Measurements from ENCODE around the gene TNNC2.
"Not testable (repeated sequence)": the region's sequence is repeated elsewhere in the genome, so short reads cannot be mapped to it uniquely, and the experiment has no call there.

Gene TNNC2

GRCh38 chr20:45848421-45848820, 21.3 kb upstream of the TNNC2 start:
- no peak for DNase-seq

DNA sequence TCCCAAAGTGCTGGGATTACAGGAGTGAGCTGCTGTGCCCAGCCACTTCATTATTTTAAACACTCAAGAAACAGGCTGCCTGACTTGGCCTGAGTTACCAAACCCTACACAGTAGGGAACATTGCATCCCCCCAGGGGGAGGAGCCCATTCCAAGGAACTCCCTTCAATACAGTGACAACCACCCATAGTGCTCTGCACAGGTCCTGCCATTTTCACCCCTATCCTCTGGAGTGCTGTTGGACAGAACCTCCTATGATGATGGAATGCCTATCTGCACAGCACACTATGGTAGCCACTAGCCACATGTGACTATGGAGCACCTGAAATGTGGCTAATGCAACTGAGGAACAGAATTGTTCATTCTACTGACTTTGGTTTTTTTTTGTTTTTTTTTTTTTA, 18.3 kb upstream of the TNNC2 start:
- DNase-seq: no peak

GRCh38 chr20:45843506-45843905, 16.4 kb upstream of the TNNC2 start:
- no peak for DNase-seq

DNA sequence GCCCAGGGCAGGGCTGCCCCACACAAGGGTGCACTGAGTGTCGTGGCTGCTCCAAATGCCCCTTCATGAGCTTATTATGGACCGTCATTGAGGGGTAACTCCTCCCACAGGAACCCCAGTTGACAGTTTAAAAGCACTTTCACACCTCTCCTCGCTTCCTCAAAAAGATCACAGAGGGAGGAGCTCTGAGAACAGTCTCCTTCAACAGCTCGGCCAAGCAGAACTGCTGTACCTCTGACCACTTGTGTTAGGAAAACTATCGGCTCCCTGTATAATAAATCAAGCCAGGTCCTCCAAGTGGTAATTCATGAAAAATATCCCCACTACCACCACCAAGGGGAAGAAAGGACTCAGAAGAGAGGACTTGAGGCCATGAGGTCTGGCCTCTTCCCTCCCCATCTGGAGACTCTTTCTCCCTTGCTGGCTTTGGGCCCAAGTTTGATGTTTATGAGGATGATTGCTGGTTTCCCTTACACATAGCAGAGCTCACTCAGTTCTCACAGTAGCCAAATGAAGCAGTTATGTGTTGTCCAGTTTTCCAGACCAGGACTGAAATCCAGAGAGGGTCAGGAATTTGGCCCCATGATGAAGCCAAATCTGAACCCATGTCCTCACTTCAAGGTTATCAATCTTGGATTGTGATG, 15.2 kb upstream of the TNNC2 start:
- DNase-seq: no peak

DNA sequence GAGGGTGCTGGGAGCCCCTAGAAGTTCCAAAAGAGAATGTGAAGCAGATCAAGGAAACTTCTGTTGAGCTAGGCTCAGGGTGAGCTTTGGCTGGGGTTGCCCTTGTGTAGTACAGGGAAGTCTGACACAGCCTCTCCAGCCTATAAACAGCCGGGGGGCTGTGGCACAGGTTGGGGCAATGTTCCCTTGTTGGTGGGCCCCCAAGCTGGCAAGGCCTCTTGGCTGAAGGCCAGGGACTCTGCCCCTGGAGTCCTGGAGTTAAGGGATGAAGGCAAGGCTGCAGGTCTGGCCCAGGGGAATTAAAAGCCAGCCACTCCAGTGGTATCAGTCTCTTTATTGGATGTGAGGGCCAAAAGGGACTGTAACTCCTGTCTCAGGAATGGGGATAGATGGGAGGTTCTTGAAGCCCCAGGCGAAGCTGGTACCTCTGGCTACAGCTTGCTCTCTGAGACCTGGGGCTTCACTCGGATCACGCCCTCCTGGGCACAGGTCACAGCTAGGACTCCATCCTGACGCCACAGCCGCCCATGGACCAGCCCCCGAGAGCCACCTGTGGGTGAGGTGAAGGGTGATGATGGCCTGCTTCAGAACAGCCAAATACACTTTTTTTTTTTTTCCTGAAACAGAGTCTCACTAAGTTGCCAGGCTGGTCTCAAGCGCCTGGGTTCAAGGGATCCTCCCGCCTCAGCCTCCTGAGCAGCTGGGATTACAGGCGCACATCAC, 14.5 kb upstream of the TNNC2 start:
- no peak for DNase-seq

GRCh38 chr20:45840700-45841198, 13.6 kb upstream of the TNNC2 start:
- no peak for DNase-seq

DNA sequence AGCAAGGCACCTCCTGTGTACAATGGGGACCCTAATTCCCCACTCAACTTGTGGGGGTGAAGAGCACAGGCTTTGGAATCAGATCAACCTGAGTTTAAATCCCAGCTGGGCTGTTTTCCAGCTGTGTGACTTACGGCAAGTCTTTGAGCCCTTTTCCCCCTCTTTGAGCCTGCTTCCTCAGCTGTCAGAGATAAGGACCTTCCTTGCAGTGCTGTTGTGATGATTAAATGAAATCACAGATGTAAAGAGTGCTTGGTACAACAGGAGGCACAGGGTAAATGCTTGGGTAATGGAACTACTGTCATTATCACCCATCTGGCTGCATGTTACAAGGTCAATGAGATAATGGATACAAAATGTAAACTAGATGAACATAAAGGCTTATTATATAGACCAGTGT, 9.7 kb upstream of the TNNC2 start:
- DNase-seq: no peak

DNA sequence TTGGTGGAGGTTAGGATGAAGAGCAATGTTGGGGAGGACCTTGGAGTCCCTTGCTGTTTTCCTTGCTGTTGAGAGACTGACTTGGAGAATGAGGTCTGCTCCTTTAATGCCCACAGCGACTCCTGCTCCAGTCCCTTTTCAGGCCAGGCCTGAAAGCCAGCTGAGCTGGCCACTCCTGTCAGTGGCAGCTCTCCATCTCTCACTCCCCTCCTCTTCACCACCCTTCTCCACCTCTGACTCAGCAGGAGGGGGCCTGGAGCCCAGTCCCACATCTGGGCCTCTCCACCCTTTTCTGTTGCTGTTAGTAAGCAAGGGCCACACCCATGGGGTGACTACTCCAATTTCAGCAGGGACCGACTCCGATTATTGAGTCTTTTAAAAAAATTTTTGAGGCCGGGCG, 8.7 kb upstream of the TNNC2 start:
- DNase-seq: no peak

DNA sequence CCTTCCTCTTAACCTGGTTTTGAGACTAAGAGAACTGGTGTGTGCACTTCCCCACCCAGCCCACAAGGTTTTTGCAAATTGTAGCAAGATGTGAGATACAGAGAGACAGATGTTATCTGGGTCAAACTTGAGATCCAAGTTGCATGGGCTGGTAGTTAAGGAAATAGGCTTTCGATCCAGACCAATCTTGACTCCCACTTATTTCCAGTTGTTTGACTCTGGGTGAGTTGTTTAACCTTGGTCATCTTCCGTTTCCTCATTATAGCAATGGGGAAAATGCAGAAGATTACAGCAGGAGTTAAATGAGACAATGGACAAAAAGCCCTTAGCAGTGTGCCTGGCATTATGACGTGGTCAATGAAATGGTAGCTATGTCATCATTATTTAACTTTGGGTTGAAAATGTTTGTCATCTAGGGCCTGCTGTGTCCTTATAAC, 8.2 kb upstream of the TNNC2 start:
- no peak for DNase-seq

DNA sequence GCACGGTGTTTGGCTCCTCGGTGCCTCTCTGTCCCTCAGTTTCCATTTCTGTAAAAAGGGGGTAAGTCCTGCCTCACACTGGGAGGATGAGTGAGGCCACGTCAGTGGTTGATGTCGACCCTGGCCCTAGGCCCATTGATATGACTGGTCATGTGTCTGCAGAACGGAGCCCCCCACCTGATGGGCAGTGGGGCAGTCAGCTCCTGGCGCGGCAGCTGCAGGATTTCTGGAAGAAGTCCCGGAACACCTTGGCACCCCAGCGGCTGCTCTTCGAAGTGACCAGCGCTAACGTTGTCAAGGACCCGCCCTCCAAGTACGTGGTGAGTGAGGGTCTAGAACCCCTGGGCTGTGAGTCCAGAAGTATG, 7.7 kb upstream of the TNNC2 start:
- no peak for DNase-seq

DNA sequence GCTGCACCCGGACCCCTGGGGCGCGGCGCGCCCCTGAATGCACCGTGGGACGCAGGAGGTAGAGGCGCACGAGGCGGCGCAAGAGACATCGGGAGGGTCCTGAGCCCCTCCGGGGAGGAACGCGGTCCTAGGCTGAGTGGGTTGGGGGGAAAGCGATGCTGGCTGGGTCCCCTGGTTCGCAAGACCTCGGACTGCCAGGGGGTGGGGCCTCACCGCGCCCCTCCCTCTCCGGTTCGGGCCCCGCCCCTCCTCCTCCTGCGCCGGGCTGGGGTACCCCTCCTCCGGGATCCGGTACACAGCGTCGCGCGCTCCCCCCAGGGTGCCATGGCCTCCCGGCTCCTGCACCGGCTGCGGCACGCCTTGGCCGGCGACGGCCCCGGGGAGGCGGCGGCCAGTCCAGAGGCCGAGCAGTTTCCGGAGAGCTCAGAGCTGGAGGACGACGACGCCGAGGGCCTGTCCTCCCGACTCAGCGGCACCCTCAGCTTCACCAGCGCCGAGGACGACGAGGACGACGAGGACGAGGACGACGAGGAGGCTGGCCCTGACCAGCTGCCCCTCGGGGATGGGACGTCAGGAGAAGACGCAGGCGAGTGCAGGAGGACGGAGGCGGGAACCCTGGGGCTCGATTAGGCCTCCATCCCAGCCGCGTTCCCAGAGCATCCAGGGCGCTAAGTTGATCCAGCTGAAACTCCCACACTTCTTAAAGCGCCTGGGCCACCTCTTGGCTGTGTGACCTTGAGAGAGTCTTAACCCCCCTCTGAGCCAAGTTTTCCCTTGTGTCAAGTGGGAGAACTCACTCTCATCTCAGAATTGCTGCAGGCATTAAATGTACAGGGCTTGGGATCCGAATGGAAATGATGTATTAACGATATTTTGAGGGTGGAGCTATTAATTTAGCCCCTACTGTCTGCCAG, 7.0 kb upstream of the TNNC2 start:
- peak; percentile 49 for DNase-seq

GRCh38 chr20:45833030-45833882, 6.1 kb upstream of the TNNC2 start, which contains the start of gene SNX21:
TSS of gene SNX21 (plus strand) at chr20:45833799. CDS start at chr20:45833920, 121 bp downstream.
- DNase-seq: no peak

DNA sequence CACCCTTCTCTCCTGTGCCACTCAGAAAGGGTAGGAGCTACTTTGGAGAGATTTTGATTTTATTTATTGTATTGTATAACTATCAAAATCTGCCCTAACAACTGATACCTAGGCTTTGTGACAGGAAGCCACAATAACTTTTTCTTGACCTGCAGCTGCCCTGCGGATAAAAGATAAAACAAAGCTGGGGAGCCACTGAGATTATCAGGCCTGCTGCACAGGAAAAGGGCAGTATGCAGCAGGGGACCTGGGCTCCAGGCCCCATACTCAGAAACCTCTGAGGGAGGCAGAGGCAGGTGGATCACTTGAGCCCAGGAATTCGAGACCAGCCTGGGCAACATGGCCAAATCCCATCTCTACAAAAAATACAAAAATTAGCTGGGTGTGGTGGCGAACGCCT, 5.5 kb upstream of the TNNC2 start:
- no peak for DNase-seq

DNA sequence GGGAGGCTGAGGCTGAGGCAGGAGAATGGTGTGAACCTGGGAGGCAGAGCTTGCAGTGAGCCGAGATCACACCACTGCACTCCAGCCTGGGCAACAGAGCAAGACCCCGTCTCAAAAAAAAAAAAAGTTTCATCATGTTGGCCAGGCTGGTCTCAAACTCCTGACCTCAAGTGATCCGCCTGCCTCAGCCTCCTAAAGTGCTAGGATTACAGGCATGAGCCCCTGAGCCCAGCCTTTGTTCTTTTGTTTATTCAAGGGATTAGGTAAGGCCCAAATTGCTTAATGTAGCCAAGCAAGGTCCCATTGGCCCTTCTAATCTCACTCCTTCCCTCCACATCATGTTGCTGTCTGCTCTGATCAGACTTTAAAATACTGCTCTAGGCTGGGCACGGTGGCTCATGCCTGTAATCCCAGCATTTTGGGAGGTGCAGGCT, 2.6 kb upstream of the TNNC2 start:
- DNase-seq: not testable (repeated sequence)

- no peak for DNase-seq
Measured at GRCh38 chr20:45828589-45828988, 1.5 kb upstream of the TNNC2 start.

DNA sequence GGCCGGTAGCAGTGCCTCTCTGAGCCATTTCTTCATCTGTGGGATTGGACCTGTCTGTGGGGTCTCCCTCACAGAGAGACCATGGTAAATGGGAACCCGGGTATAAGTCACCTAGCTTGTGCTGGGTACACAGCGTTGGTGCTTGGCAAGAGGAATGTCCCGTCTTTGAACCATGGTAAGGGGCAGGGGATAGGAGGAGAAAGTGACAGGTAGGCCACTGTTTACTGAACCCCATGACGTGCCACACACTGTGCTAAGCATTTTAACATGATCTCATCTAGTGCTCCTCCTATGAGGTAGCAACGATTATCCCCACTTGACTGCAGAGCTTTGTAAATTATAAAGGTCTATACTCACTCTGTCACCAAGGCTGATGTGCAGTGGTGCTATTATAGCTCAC, 600 bp upstream of the TNNC2 start:
- DNase-seq: no peak

DNA sequence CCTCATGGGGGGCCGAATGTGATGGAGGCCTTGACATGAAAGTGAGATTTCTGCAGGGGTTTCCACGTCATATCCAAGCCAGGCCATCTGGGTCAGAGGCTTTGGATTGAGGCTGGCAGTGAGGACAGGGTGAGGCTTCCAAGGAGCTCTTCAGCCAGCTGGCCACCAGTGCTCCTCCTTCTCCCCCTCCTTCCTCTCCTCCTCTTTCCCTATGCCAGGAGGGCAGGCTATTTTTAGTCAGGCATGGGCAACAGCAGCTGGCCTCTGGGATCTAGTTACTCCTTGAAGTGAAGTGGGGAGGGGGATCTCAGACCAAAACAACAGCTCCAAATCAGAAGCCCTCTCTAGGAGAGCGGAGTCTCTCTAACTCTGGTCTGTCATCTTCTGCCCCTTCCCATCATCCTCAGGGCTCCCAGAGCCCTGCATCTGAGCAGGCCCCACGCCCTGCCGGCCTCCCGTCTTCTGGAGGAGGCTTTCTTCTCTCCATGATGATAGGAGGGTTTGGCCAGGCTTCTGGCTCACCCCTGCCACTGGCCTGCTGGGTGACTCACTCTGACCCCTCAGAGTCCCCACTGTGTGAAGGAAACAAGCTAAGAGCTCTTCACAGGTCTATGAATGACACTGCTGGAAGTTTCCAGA, 612 bp downstream of the TNNC2 start:
- DNase-seq: no peak

GRCh38 chr20:45823949-45824835, 2.9 kb downstream of the TNNC2 start:
- DNase-seq: peak; percentile 60

DNA sequence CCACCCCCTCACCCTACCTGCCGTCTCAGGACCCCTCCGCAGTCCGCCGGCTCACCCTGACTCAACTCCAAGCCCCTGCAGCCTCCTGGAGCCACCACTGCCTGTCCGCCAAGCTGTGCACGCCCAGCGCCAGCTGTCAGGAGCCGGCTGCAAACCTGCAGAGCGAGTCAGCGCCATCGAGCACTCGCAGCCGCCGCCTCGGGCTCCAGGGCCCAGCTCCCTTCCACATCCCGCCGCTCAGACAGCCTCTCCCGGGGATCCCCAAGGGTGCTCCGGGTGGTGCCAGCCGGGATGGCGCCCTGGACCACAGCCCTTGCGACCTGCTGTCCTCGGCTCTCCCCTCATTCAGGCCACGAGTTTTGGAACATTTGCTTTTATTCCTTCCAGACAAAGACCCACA, 4.3 kb downstream of the TNNC2 start:
- DNase-seq: no peak

- no peak for DNase-seq
Measured at GRCh38 chr20:45821947-45822346, 5.2 kb downstream of the TNNC2 start.

DNA sequence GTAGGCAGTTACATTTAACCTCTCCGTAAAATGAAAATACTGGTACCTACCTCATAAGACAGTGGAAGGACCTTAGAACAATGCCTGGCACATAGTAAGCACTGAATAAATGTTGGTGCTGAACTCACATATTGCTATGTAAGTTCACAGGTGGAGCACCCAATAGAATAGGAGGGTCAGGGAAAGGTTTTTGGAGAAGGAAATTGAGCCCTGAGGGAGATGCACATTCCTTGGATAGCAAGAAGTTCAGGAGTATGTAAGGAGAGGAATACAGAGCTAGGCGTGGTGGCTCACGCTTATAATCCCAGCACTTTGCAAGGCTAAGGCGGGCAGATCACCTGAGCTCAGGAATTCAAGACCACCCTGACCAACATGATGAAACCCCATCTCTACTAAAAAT, 7.6 kb downstream of the TNNC2 start:
- no peak for DNase-seq

All from CD4-positive, alpha-beta T cell treated with Interleukin-17A for 1 hour (primary cell).